Left hindlimb (tissue), 1 donor: ENCODE measurements around the gene PAPPA.

ENCODE experiments used
- DNase-seq: peaks from one replicate; pipeline ENCODE4 v3.0.0-alpha.2; 2018

PAPPA gene

DNA sequence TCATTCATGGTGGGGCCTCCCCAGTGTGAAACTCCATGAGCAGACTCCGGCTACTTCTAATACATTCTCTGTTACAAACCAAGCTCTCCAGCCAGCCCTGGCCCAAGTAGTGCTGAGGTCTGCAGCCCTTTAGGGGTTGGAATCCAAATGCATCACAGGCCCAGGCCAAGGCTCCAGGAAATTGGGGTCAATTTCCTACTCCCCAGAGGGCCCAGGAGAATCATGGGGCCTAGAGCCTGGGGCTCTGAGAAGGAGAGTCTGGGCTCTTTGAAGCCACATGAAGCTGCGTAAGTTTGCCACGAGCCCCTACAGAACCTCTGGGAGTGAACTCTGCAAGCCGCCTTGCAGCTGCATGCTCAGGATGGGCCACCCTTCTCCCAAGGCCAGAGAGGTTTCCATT, 206.4 kb downstream of the PAPPA start:
- DNase-seq, result no peak

DNA sequence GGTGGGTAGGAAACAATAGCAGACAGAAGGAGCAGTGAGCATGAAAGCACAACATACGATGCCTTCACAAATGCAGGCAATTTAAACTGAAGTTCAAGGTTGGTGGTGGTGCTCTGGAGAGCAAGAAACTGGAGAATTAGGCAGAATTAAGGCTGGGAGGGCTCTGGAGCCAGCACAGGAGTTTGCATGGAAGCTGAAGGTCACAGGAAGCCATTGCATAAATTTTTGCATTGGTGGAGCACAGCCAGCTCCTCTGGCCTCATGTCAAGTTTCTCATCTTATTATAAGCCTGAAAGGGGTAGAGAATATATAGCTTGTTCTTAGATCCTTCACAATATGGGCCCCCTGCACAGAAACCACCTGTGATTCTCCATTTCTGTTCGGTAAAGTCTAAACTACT, 207.4 kb downstream of the PAPPA start:
- DNase-seq, result no peak

DNA sequence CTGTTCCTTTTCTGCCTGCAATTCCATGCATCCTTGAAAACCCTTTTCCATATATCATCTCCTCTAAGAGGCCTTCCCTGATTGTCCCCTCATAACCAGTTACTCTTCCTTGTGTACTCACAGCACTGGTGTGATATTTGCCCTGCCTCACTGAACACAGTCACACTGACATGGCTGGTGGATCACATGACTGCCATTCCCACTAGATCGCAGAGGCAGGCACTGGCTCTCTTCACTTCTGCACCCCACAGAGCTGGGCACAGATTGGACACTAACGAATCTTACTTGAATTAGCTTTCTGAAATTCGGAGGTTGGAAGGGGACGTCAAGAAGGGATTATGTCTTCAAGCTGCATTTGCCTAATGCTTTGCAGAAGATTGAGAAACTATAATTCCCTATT, 208.0 kb downstream of the PAPPA start:
- DNase-seq, result no peak

DNA sequence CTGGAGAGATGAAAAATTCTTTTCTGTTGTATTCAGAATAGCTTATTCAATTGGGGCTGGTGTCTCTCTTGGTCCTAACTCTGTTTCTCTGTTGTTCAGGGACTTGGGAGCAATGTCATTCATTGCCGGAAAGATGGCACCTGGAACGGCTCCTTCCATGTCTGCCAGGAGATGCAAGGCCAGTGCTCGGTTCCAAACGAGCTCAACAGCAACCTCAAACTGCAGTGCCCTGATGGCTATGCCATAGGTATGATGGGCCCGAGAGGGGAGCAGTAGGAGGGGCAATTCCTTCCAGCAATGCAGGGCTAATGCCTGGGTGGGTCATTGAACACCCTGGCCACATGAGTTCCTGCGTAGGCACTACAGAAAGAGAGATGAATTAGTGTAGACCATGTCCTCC, 208.9 kb downstream of the PAPPA start:
- no peak for DNase-seq

DNA sequence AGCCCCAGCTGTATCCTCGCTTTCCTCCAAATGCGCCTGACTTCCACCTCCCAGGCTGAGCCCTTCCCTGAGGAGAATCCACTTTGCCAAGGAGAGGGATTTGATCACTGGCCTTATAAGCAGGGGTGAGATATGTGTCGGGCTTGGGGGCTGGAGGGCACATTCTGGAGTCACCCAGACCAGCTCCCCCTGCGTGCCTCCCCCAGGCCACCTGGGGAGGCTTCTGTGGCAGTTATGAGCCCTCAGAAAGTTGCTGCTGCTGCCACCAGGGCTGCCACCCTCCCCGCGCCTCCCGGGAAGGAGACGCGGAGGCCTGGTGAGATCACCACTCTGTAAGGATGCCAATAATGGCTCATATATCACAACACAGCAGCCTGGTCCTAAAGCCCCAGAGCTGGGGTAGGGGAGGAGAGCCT, 211.5 kb downstream of the PAPPA start:
- DNase-seq, result peak; percentile 73

DNA sequence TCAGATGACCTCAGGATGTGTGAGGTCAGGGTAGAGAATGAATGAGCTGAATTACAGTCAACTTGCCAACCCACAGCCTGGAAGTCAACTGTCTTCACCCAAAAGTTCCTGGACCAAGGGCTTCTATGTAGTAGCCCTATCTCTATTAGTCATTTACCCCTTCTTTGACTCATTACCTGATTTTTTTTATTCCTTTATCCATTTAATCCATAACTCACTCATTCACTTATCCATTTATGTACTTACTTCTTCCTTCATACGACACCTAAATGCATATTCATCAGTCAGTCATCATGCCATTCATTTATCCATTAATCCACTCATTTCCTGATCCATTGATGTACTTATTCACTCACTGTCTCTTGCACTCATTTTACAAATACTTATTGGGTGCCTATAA, 212.7 kb downstream of the PAPPA start:
- DNase-seq, result no peak

DNA sequence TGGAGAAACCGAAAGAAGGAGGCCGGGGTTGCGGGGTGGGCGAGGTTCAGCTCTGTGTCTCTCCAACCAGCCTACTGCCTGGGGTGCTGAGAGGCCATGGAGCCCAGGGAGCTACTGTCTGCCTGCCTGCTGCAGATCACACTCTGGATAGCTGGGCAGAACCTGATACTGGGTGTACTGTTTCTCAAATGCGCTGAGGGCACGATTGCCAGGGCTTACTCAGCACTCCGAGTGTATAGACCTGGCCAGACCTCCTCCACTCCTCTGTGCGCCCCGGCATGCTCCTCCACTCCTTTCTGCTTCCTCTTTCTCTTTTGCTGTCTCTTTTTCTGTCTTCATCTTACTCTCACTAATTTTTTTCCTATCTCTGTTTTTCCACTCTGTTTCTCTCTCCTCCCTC, 215.1 kb downstream of the PAPPA start:
- no peak for DNase-seq

DNA sequence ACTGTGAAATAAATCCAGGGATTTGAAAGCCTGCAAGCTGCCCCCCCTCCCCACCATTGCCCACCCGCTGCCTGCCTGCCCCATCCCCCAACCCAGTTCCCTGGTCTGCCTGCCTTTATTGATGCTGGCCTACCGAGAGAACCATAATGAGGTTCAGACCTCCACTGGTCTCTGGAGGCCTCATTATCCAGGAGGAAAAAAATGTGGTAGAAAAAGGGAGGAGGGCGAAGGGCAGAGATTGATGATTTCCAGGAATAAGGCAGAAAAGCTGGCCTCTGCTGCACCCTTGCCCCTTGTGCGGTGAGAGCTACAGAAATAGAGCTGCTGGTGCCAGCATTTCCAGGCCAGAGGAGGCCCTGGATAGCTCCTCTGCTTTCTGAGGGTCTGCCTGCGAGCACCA, 216.1 kb downstream of the PAPPA start:
- peak; percentile 39 for DNase-seq

DNA sequence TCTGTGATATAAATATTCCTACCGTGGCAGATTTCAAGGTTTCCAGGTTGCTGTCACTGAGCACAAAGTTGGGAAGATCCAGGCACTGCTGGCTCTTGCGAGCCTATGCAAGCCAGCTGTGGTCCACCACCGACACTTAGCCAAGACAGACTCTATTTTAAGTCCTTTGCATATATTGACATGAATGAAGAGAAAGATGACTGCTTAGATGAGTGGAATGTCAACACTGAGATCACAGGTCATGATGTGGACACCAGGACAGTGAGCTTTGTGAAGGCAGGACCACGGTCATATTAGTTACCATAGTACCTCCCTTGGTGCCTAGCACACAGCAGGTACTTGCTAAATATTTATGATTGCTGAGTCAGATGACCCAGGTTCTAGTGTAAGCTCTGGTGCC, 217.0 kb downstream of the PAPPA start:
- DNase-seq, result no peak

DNA sequence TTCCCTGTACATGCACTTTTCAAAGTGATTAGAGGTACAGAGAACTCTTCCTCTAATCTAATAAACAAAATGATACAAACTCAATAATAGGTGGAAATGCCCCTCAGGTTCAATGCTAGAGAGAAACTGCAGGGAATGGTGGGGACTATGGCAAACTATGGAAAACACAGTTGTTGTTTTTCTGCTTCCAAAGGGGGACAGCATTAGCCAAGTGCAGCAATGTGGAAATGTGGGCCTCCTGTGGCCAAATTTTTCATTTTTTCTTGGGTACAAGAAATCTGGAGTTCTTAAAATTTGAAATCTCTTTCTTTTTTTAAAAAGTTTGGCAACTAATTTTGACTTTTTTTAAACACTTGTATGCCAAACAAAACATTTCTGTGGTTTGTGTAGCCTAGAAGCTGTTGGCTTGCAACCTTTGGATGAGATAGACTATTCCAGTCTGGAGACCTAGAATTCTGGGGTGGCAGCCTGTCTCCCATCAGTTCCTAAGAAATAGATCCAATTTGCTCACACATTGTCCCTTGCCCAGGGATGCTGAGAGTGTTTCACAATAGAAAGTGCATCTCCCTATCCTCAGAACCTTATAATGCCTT, 218.6 kb downstream of the PAPPA start:
- no peak for DNase-seq

DNA sequence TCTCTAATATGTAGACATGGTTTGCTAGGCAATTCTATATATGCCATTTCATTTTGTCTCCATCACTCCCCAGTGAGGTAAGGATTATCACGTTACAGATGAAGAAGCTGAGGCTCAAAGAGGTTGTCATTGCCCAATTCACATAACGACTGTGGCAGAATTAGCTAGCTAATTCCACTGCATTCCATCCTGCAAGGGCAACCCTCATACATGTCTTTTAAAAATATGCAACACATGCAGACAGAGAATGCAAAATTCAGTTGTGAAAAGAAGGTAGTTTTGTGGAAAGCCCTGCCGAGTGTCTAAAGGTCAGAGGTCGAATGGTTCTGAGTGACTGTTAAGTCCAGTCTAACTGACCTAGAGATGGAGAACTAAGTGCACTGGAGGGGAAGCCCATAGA, 219.2 kb downstream of the PAPPA start:
- no peak for DNase-seq

DNA sequence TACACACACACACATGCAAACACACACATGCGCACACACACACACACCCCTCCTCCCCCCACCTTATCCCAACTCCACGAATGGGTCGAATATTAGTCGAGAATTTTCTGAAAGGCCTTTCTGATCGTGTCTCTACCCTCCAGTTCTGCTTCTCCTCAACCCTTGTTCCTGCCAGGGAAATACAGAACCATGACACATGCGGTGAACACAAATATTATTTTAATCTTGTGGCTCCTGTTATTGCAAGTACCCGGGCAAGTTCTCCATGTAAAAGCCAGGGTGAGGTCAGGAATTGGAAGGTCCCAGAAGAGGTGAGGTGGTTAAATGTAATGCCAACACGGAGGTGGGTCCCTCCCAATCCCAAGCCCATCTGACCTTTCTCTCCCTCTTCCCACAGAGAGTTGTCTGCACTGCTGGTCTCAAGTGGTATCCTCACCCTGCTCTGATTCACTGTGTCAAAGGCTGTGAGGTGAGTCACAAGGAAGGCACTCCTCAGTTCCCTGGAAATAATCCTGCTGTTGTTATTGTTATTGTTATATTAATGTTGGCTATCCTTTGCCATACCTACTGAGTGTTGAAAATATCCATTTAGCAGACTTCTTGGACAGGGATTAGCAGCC, 223.7 kb downstream of the PAPPA start:
- DNase-seq, result no peak

DNA sequence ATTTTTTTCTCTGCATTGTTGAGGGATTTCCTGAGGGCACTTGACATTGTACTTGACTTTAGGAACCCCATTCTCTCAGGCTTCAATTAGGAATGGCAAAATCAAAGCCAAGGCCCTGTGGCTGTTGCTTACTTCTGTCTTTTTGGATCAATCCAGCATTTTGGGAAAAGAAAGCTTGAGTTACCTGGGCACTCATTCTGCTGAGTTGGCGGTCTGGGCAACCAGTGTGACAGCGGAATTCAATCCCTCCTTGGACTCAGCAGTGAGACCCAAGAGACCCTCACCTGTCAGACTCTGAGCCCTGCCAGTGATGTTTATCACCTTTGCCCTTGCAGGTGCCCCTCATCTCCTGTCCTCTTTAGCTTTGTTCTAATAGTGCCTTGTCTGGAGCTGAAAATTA, 225.3 kb downstream of the PAPPA start:
- no peak for DNase-seq

DNA sequence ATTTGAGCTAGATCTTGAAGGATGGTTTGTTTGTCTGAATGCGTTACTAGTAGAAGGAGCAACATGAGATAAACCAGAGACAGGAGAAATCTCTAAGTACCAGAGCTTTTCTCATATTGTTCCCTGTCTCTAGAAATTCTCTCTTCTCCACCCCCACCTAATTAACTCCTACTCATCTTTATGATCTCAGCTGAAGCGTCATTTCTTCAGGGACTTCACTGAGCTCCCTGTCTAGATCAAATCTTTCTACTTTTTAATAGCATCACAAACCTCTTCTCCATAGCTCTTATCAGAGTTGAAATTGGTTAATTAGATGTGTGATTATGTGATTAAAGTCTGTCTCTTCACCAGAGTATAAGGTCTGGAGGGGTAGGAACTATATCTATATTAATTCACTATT, 226.2 kb downstream of the PAPPA start:
- DNase-seq, result no peak

DNA sequence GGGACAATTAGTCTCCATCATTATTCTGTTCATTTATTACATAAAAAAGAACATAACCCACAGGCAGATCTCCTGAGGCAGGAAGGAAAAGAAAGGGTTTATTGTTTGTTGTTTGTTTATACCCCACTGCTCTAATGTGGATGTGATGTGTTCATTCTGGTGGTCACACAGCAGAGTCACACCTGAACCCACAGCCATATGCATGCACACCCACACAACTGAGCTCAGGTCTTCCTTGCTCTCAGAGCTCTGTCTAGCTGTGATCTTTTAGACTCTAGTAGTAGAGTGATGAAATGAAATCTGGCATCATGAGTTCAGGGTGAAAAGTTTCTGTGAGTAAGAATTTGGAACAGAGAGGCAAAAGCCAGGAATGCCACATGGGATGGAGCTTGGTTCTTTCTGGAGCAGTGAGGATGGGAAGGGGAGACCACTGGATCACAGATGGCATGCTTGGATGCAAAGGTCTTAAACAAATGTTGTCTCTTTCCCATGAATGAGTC, 227.0 kb downstream of the PAPPA start:
- no peak for DNase-seq

DNA sequence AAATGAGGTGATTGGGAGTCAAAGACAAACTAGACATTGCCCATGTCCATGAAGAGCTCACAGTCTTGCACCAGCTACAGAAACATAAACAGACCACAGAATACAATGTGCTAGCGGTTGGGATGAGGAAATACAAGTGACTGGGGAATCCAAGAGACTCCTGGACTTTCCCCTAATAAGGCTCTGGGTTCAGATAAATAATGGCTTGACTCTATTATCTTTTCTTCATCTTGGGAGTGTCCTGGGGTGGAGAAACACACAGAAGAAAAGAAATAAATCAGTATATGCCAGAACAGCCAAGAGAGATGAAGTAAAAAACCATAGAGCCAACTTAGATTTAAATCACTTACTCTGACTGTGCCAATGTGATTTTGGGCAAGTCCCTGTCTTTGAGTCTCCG, 227.8 kb downstream of the PAPPA start:
- DNase-seq, result no peak

DNA sequence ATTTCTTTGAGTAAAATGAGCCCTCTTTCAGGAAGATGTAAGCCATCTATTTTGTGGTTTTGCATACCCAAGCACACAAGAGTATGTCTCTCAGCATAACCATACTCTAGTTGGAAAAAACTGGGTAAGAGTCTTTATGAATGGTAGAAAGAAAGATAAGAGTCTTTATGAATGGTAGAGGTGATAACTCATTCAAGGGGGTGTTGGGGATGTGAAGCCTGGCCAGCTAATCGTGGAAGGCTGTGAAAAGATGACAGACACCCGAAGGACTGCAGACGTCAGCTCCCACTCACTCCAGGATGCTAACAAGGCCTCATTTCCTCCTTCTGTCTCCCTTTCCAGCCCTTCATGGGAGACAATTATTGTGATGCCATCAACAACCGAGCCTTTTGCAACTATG, 228.5 kb downstream of the PAPPA start:
- no peak for DNase-seq

DNA sequence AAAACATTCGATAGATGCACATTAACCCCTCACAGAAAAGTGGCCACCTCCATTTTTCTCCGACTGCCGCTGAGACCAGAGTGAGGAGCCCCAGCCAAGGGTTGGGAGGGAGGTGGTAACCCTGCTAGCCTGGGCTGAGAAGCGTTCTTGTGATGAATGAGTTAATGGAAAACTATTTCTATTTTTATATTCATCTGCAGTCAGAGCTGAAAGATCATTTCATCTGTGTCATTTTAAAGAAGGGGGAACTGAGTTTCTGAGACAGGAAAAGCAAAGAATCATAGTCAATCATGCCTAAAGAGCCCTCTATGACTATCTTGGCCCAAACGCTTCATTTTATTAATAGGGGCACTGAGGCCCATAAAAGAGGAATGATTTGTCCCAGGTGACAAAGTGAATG, 229.5 kb downstream of the PAPPA start:
- no peak for DNase-seq

DNA sequence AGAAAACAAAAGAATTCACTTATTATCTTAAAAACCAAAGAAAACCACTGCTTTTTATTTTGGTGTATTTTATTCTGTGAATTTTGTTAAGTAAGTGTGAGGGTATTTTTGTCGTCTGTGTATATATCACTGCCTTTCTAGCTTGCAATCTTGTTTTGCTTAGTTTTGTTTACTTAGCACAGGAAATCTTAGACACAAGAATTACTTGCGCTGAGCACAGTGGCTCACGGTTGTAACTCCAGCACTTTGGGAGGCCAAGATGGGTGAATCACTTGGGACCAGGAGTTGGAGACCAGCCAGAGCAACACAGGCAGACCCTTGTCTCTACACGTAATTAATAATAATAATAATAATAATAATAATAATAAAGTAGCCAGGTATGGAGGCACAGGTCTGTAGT, 230.3 kb downstream of the PAPPA start:
- no peak for DNase-seq

DNA sequence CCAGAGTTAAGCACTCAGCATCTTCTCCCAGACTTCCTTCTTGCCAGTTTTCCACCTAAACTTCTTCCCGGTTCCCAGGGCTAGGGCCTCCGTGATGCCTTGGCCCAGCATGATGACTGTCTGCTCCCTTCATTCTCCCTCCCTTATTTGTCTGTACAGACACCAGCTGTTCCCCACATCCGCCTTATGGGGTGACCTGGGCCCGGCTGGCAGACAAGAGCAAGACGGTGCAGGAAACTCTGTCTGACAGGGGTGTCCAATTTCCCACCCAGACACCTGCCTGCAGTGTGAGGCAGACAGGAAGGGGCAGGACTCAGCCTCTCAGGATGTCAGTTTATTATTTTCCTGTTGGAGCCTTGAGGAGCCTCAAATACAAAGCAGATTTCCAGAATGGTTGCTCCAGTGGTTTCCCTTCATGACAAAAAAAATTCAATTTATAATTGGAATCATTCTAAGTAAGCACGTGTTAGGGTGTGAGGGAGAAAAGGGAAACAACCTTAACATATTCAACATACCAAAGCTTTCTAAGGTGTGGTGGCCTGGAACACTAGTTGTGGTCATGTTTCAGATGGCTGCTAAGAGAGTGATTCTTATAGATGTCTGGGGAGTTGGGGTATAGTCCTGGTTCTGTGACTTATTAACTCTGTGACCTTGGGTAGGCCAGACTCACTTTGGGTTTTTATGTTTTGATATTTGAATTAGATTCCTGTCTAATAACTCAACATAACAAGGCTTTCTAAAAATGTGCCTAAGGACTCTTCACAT, 234.5 kb downstream of the PAPPA start:
- no peak for DNase-seq

DNA sequence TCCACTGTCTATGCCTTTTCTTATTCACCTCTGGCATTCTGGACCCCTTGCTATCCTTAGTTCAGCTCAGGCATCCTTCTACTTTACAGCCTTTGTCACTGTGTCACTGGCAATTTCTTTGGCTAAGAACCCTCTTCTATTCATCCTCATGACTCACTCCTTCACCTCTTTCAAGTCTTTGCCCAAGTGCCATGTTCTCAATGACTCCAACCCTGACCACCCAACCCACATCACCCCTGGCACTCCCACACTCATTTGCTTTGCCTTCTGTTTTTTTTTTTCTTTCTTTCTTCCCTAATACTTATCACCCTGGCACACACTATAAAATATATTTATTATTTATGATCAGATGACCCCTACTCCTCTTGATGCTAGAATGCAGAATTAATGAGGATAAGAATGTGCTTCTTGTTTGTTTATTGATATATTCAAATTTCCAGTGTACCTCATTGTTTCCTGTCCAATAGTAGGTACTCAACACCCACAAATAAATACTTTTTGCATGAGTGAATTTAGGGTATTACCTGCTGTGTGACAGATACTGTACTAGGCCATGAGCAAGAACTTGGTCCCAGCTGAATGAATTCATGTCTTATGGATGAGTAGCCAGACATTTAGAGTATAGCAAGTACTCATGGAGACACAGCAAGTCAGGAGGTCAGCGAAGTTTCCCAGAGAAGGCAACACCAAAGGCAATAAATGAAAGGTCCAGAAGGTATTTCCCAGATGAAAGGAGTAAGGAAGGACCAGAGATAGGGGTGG, 236.1 kb downstream of the PAPPA start:
- no peak for DNase-seq

DNA sequence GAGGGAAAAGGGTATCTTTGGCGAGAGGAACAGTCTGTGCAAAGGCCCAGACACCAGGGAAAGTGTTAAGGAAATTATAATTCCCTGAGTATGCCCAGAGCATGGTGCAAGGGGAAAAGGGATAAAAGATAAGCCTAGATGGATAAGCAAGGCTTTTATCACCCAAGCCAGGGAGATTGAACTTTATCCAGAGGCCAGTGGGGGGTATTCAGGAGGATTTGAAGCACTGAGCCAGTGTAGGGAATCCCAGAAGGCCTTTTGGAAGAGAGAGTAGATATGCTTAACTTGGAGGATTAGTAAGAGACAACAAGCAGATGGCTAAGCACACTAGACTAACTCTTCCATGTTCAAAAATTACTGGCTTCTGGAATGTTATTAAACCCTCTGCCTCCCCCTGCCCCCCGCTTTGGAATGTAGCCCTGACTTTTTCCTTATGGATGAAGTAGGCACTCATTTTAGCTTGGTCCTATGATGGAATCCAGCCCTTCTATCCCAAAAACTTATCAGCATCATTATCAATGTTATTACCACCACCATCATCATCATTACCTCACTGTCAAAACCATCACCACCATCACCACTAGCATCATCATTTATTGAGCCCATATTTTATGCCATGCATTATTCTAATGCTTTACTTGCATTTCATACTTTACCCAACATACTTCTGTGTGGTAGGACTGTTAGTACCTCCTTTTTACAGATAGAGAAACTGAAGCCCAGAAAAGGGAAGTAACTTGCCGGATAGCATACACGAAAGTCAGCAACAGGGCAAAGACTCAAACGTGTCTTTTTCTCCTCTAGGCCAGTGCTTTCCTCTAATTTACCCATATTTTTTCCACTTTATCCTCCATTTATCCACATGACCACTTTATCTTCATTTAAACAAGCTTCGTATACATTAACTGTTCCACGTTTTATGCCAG, 237.0 kb downstream of the PAPPA start:
- DNase-seq, result no peak
